AG09309 (cell line): ENCODE data around the gene G0S2.

Experiments used
- DNase-seq: peaks from one replicate; pipeline ENCODE4 v3.0.0-alpha.2; 2010; ENCODE audit warnings: low read depth
- H3K4me3 ChIP-seq: 2 replicates; pipeline ENCODE4 v1.5.1; 2011; ENCODE audit warnings: mild to moderate bottlenecking, low read depth, low read length, moderate library complexity; ENCODE audit not compliant: control insufficient read depth
- CTCF ChIP-seq: IDR thresholded peaks from 2 replicates; pipeline ENCODE4 v1.5.1; 2011; ENCODE audit warnings: mild to moderate bottlenecking, low read depth, low read length, inconsistent platforms; ENCODE audit not compliant: insufficient read depth, control insufficient read depth; ENCODE audit errors: missing control alignments

Gene G0S2

GRCh38 chr1:209629621-209630382 is 45.4 kb upstream of the G0S2 start:
- DNase-seq: no peak
- no peak for TF ChIP-seq CTCF
- no peak overlapping the region for H3K4me3 ChIP-seq

GRCh38 chr1:209630383-209631225 is 44.6 kb upstream of the G0S2 start:
- H3K4me3 ChIP-seq: no peak overlapping the region
- TF ChIP-seq CTCF: no peak
- no peak for DNase-seq

- H3K4me3 ChIP-seq: no peak overlapping the region
- no peak for TF ChIP-seq CTCF
- DNase-seq: no peak
Observed at GRCh38 chr1:209633335-209633997, 41.7 kb upstream of the G0S2 start.

- no peak for DNase-seq
- H3K4me3 ChIP-seq: no peak overlapping the region
- no peak for TF ChIP-seq CTCF
Observed at GRCh38 chr1:209634005-209634737, 41.0 kb upstream of the G0S2 start.

- no peak for TF ChIP-seq CTCF
Observed at GRCh38 chr1:209635850-209636249, 39.4 kb upstream of the G0S2 start.

GRCh38 chr1:209641832-209642172 is 33.4 kb upstream of the G0S2 start:
- no peak for TF ChIP-seq CTCF
- DNase-seq: no peak
- H3K4me3 ChIP-seq: no peak overlapping the region

More at GRCh38 chr1:209635850-209636249, 39.4 kb upstream of the G0S2 start:
- H3K4me3 ChIP-seq: no peak overlapping the region
- no peak for DNase-seq
